ENCODE results near the gene CDK11B.

Gene CDK11B

GRCh38 chr1:1617925-1618324 lies 40.9 kb downstream of the CDK11B start:
- TF ChIP-seq CTCF (IDR thresholded peaks at IDR 0.05; ENCODE audit: low read length, missing control alignments): no peak
- no peak for DNase-seq (ENCODE audit: low read depth)
- H3K4me3 ChIP-seq (replicated peaks; ENCODE audit: low read depth, low read length): no peak overlapping the region

GRCh38 chr1:1617516-1617915 lies 41.3 kb downstream of the CDK11B start:
- DNase-seq (ENCODE audit: low read depth): no peak
- no peak for TF ChIP-seq CTCF (IDR thresholded peaks at IDR 0.05; ENCODE audit: low read length, missing control alignments)
- no peak overlapping the region for H3K4me3 ChIP-seq (replicated peaks; ENCODE audit: low read depth, low read length)

GRCh38 chr1:1616838-1617237 lies 42.0 kb downstream of the CDK11B start:
- DNase-seq (ENCODE audit: low read depth): no peak
- TF ChIP-seq CTCF (IDR thresholded peaks at IDR 0.05; ENCODE audit: low read length, missing control alignments): no peak
- peak overlapping the region; percentile 91 for H3K4me3 ChIP-seq (replicated peaks; ENCODE audit: low read depth, low read length)

GRCh38 chr1:1616045-1616790 lies 42.6 kb downstream of the CDK11B start:
- DNase-seq (ENCODE audit: low read depth): peak; percentile 30
- peak overlapping the region; percentile 91 for H3K4me3 ChIP-seq (replicated peaks; ENCODE audit: low read depth, low read length)
- no peak for TF ChIP-seq CTCF (IDR thresholded peaks at IDR 0.05; ENCODE audit: low read length, missing control alignments)

GRCh38 chr1:1615256-1616044 lies 43.4 kb downstream of the CDK11B start, which contains the start of gene MIB2:
MIB2 (plus strand) TSS chr1:1615500; CDS start chr1:1623453, 7,953 bp downstream.
- peak; percentile 97 for DNase-seq (ENCODE audit: low read depth)
- H3K4me3 ChIP-seq (replicated peaks; ENCODE audit: low read depth, low read length): peak within 1 kb of the TSS; percentile 91
- TF ChIP-seq CTCF (IDR thresholded peaks at IDR 0.05; ENCODE audit: low read length, missing control alignments): no peak

- peak overlapping the region; percentile 91 for H3K4me3 ChIP-seq (replicated peaks; ENCODE audit: low read depth, low read length)
- TF ChIP-seq CTCF (IDR thresholded peaks at IDR 0.05; ENCODE audit: low read length, missing control alignments): no peak
- DNase-seq (ENCODE audit: low read depth): no peak
Observed at GRCh38 chr1:1614954-1615255, 43.9 kb downstream of the CDK11B start.

Measured in fibroblast of pulmonary artery (primary cell).